DOHH2 (cell line): ENCODE data around the gene SLC39A5.

Experiments used
- CTCF ChIP-seq: fragments of 200-600 bp; sonication (generic); IDR thresholded peaks from one replicate; pipeline ENCODE4 v1.5.1; 2014; ENCODE audit warnings: antibody characterized with exemption, mild to moderate bottlenecking, low read depth, low read length; ENCODE audit not compliant: poor library complexity, severe bottlenecking
- EZH2phosphoT487 ChIP-seq: fragments of 200-600 bp; sonication (generic); IDR thresholded peaks from 2 replicates; pipeline ENCODE4 v1.6.1; 2017; ENCODE audit warnings: borderline replicate concordance, mild to moderate bottlenecking, antibody characterized with exemption, low read length, moderate library complexity, mixed read lengths

GRCh38 chr12:56202838-56203237, 27.0 kb upstream of the SLC39A5 start:
- no peak for TF ChIP-seq CTCF
- no peak for TF ChIP-seq EZH2phosphoT487
